ENCODE data around the gene FAM169A.
"Not testable (repeated sequence)": the region's sequence is repeated elsewhere in the genome, so short reads cannot be mapped to it uniquely, and the experiment has no call there.

FAM169A gene

DNA sequence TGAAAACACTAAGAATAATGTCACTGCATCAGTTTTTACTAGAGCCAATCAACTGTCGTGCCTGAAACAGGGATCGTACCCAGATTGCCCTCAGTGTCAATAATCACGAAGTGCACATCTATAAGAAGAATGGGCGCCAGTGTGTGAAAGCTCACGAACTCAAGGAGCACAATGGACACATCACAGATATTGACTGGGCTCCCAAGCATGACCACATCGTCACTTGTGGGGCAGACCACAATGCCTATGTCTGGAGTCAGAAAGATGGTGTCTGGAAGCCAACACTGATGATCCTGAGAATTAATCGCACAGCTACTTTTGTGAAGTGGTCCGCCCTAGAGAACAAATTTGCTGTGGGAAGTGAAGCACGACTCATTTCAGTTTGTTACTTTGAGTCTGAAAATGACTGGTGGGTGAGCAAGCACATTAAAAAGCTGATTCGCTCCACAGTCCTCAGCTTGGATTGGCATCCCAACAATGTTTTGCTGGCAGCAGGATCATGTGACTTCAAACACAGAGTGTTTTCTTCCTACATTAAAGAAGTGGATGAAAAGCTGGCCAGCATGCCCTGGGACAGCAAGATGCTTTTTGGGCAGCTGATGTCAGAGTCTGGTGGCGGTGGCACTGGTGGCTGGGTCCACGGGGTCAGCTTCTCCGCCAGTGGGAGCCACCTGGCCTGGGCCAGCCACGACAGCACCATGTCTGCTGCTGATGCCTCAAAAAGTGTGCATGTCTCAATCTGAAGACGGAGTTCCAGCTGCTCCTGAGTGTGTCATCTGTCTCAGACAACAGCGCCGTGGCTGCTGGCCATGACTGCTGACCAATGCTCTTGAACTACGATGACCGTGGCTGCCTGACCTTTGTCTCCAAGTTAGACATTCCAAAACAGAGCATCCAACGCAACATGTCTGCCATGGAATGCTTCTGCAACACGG, 66.9 kb downstream of the FAM169A start:
- DNase-seq: no peak

DNA sequence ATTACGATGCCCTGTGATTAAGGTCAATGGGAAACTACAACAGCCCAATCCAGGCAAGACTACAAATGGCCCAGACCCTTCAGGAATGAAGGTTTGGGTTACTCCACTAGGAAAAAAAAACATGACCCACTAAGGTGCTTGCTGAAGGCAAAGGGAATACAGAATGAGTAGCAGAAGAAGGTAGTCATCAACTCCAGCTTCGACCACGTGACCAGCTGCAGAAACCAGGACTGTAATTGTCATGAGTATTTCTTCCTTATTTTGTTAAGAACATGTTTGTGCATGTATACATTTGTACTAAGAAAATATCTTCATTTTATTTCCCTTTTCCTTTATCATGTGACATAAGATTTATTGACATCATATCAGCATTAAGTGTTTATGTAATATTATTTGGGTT, 74.5 kb downstream of the FAM169A start:
- not testable (repeated sequence) for DNase-seq

DNA sequence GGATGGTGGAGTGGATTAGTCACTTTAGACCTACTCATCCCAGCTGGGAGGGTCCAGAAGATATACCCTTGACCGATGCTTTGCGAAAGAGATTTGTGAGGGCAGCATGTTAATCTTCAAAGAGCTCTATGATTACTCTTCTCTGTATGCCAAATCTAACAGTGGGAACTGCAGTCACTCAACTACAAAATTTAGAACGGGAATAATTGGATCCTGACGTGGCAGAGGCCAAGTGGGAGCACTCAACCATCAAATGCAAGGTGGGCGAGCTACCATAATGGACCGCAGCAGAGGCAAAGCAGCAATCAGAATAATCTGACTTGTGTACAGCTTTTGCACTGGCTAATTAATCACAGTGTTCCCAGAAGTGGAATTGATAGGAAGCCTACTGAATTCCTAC, 78.8 kb downstream of the FAM169A start:
- DNase-seq: no peak

DNA sequence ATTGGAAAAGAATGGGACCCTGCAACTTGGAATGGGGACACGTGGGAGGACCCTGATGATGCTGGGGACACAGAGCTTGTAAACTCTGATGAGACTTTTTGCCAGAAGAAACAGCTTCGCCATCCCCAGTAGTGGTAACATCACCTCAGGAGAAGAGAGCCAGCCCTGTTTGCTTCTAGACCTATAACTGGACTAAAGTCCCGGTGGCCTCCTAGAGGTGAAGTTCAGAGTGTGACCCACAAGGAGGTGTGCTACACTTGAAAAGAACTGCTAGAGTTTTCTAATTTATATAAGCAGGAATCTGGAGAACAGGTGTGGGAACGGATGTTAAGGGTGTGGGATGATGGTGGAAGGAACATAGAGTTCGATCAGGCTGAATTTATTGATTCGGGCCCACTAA, 79.3 kb downstream of the FAM169A start:
- DNase-seq: no peak

DNA sequence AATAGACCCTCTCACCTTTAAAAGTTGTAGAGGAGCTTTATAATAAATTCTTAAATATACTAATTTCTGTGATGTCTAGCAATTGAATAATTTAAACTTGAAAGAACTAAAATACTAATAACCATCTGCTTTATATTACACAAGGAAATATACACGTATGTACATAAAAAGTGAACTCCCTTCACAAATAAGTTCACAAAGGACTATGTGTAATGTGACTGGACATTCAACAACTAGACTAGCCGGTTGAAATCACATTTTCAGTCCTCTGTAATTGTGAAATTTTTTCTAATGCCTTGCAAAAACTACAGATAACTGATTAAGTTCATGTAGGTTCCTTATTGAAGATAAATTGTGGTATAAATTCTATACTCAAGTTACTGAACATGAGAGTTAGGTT, 87.6 kb downstream of the FAM169A start:
- no peak for DNase-seq

DNA sequence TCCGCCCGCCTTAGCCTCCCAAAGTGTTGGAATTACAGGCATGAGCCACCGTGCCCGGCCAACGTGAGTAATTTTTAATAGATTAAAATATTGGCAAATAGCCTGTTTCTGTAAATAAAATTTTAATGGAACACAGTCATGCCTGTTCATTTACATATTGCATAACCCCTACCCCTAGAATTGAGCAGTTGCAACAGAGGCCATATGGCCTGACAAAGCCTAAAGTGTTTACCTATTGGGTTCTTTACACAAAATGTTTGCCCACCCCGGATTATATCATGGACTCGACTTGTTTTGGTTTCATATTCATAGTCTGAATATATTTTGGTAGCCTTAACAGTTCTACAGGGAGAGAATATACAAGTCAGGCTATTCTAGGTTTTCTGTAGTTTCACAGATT, 93.8 kb downstream of the FAM169A start:
- DNase-seq: no peak

DNA sequence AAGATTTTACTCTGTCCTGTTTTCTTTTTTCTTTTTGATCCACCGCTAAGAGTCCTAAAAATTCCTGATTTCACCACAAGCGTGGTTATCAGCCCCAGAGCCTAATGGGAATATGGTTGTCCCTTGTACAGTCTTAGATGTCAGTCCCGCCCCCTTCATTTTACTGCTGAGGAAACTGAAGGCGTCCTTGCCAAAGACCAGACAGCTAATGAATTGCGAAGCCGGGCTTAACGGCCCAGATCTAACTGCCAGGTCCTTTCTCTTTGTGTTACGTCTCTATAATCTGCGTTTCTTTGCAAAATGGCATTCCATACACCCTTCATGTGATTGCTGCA, 98.6 kb downstream of the FAM169A start:
- no peak for DNase-seq

DNA sequence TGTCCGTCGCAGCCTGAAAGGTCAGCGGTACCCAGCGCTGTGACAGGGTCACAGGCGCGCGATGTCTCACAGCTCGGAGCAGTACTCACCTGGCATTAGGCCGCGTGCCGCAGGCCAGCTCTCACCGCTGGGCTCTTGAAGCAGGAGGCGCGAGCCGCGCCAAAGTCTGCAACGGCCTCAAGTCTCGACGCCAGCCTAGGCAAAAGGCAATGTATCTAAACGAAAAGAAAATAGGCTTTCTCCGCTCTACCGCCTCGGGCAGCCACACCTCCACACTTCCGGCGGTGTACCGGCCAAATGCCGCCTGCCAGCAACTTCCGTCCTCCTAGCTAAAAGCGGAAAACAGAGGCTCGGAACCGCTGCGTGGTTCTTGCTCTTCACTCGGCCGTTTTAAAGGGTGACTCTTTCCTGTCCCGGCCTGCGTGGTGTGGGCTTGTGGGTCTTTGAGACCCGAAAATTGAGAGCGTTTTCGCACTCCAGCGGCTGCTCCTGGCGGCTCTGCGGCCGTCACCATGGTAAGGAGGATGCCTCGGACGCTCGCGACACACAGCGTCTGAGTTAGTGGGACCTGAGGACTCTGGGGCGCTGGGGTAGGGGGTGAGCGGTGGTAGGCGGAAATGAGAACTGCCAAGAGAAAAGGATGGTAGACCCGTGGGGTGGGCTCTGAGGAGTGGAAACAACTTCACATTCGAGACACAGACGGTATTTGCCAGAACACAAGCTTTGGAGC, 99.2 kb downstream of the FAM169A start, which contains the start of the genes GFM2 and NSA2:
Gene GFM2, minus strand, starts transcription at position 269 of the 730 bp plus-strand sequence. CDS start 3,375 bp downstream, outside the sequence.
Gene NSA2, plus strand, starts transcription at position 401 of the 730 bp plus-strand sequence. Its CDS starts 112 bp downstream, at position 513.
- peak; percentile 90 for DNase-seq

DNA sequence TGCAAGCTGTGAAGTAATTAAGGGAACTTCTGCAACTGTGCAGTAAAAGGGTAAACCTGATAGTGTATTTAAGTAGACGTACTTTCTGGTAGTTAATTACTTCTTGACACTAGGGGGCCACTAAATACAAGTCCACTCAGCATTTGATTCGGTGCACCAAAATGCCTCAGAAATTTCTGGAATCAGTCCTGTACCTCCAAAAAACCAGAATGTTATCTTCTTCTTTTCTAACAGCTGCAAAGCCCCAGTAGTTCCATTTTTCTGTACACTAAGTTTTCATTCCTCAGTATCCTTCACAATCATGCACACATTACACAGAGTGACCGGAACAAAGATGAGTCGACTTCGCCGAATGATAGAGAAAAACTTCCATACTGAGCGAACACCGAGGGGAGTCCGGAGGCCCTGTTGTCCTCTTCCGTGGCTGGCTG, 99.8 kb downstream of the FAM169A start:
- no peak for DNase-seq

DNA sequence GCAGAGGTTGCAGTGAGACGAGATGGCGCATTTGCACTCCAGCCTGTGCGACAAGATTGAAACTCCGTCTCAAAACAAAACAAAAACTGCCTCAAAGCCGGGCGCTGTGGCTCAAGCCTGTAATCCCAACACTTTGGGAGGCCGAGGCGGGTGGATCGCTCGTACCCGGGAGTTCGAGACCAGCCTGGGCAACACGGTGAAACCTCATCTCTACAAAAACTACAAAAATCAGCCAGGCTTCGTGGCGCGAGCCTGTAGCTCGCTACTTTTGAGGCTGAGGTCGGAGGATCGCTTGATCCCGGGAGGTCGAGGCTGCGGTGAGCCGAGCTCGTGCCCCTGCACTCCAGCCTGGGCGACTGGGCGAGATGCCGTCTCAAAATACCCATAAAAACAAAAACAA, 100.3 kb downstream of the FAM169A start:
- DNase-seq: no peak

DNA sequence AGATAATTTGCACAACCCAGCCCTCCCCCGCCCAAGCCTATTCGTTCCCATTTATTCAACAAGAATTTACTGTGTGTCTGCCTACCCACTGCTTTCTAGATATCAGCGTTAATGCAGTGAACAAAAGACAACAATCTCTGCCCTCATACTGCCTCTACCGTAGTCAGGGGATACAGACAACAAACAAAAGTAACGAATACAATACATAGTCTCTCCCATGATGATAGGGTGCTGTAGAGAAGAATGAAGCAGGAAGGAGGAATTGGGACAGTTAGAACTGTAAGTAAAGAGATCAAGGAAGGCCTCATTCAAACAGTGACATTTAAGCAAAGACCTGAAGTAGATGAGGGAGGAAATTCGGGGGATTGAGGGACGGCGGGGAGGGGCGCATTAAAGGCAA, 101.0 kb downstream of the FAM169A start:
- DNase-seq: no peak

DNA sequence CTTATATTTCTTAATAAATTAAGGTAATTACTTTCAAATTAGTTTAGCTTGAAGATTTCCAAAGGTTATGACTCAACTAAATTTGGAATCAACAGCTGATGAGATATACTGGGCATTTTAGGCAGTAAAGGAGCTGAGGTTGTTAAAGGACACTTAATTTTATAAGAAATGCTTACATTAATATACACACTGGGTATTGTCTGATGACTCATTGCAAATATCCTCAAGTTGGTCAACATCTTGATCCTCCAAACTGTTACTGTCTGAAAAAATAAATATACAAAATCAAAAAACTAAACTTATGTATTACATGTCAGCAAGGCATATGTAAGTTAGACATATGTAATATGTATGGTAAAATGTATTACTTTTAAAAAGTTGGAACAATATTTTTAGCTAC, 102.7 kb downstream of the FAM169A start:
- DNase-seq: no peak

DNA sequence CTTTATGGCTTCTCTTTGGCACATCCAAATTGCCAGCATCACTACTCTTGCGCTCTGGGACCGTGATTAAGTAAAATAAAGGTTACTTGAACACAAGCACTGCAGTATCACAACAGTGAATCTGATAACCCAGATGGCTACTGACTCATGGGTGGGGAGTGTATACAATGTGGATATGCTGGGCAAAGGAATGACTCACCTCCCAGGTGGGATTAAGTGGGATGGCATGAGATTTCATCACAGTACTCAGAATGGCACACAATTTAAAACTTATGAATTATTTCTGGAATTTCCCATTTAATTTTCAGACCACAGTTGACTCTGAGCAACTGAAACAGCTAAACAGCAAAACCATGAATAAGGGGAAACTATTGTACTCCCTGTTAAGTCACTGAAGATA, 103.6 kb downstream of the FAM169A start:
- DNase-seq: no peak

DNA sequence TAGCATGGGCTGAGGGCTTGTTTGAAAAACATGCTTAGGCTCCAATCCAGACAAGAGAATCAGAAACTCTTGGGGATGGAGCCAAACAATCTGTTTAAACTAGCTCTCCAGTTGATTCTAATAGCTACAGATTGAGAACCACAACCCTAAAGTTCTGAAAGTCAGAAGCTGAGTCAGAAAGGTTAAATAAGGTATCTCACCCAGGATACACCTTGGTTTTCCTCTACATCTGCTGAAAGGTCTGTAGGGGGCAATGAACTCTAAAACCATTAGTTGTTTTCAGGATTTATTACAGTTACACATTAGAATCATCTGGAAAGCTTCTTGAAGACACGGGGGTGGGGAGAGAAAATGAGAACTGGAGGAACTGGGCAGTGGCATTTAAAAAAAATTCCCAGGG, 104.9 kb downstream of the FAM169A start:
- DNase-seq: no peak

DNA sequence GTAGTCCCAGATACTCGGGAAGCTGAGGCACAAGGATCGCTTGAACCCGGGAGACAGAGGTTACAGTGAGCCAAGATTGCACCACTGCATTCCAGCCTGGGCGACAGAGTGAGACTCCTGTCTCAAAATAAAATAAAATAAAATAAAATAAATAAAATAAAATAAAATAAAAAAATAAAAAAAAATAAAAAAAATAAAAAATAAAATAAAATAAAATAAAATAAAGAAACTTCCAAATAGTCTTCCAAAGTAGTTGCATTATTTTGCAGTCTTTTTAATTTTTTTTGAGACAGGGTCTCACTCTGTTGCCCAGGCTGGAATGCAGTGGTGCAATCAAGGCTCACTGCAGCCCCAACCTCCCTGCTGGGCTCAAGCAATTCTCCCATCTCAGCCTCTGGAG, 117.4 kb downstream of the FAM169A start:
- DNase-seq: not testable (repeated sequence)

DNA sequence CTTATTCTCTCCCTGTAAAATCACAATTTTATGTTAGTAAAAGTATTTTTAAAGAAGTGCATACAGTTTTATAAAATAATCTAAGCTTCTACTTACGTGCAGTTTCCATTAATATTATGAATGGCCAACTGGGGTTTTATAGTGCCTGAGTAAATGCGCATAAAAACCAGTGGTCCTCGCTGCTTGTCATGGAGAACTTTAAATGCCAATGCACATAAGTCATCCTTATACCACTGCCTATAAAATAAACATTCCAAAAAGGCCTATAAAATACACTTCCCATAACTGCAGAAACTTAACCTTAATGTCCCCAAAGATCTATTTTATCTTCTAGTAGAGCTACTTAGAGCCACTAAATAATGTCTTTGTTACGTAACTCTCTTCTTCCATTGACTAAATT, 127.8 kb downstream of the FAM169A start:
- DNase-seq: no peak

DNA sequence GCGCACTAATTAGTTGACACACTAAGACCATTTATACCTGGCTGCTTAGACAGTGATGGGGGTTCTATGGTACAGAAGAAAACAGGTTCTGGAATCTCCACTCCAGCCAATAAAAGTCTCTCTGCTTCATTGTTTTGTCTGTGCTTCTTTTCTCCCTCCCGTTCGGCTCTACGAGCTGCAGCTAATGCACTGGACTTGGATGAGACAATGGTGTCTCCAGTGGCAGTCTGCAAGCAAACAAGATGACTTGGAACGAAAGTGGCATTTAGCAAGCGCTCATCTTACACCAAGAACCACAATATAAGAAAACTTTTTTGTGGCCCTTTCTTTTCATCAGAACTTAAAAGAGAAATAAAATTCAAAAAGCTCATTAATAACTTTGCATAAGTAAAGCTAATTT, 129.4 kb downstream of the FAM169A start:
- DNase-seq: no peak
